CD14-positive monocyte (primary cell): ENCODE measurements around the gene NATD1. TPM values are rescaled to one million over a fixed set of nuclear protein-coding genes. Genes with fewer than 3 reads are reported as not detected.

Experiments
- DNase-seq, 3 donors: peaks; one replicate each; pipeline ENCODE4 v3.0.0-alpha.2; 2011 to 2022
- H2AFZ ChIP-seq: 2 replicates; pipeline ENCODE4 v1.6.0; 2012; ENCODE audit warnings: mild to moderate bottlenecking, low read depth, low read length, inconsistent platforms; ENCODE audit not compliant: insufficient read depth, poor library complexity, severe bottlenecking
- H3K27ac ChIP-seq, 2 donors: 1 replicate in 1 of 2; 2 replicates in 1 of 2; pipeline ENCODE4 v1.5.1; 2012 to 2013; ENCODE audit warnings: low read length in 2 of 2, control low read depth in 1 of 2, inconsistent platforms in 1 of 2, low read depth in 1 of 2, mild to moderate bottlenecking in 1 of 2
- H3K27me3 ChIP-seq, 2 donors: one replicate each; pipeline versions ENCODE4 v1.6.0 to v1.6.1; 2011 to 2013; ENCODE audit warnings: low read length in 2 of 2; ENCODE audit not compliant: control insufficient read depth in 2 of 2, insufficient read depth in 2 of 2
- H3K36me3 ChIP-seq, 2 donors: replicated peaks in 1 of 2; 1 replicate in 1 of 2; 2 replicates in 1 of 2; pipeline versions ENCODE4 v1.5.1 to v1.6.1; 2012 to 2013; ENCODE audit warnings: low read length in 2 of 2, control low read depth in 1 of 2, inconsistent platforms in 1 of 2, mild to moderate bottlenecking in 1 of 2; ENCODE audit not compliant: insufficient read depth in 2 of 2, control insufficient read depth in 1 of 2
- H3K4me1 ChIP-seq, 2 donors: 1 replicate in 1 of 2; 2 replicates in 1 of 2; pipeline versions ENCODE4 v1.5.1 to v1.6.1; 2012 to 2013; ENCODE audit warnings: low read length in 2 of 2, control low read depth in 1 of 2, inconsistent platforms in 1 of 2, mild to moderate bottlenecking in 1 of 2, moderate library complexity in 1 of 2; ENCODE audit not compliant: insufficient read depth in 2 of 2, control insufficient read depth in 1 of 2
- H3K4me2 ChIP-seq: replicated peaks from 2 replicates; pipeline ENCODE3; 2012; ENCODE audit warnings: low read length, moderate library complexity, mild to moderate bottlenecking; ENCODE audit not compliant: poor library complexity, severe bottlenecking; ENCODE audit errors: extremely low read depth
- H3K4me3 ChIP-seq, 3 experiments: fragments of 200-600 bp in 1 of 3; sonication (generic) in 1 of 3; replicated peaks in 1 of 3; 1 replicate in 2 of 3; 2 replicates in 1 of 3; pipeline ENCODE4 v1.5.1; 2011 to 2013; ENCODE audit warnings: low read length in 3 of 3, mild to moderate bottlenecking in 3 of 3, control low read depth in 2 of 3, low read depth in 2 of 3, inconsistent platforms in 1 of 3, moderate library complexity in 1 of 3
- H3K79me2 ChIP-seq: 2 replicates; pipeline ENCODE4 v1.6.0; 2012; ENCODE audit warnings: mild to moderate bottlenecking, control low read depth, inconsistent platforms, low read length, moderate library complexity; ENCODE audit not compliant: insufficient read depth
- H3K9ac ChIP-seq: 2 replicates; pipeline ENCODE4 v1.6.0; 2017; ENCODE audit warnings: low read length, mild to moderate bottlenecking; ENCODE audit not compliant: insufficient read depth, poor library complexity, severe bottlenecking
- H3K9me3 ChIP-seq, 2 donors: replicated peaks in 1 of 2; 1 replicate in 1 of 2; 2 replicates in 1 of 2; pipeline versions ENCODE4 v1.5.1 to v1.6.1; 2012 to 2013; ENCODE audit warnings: low read length in 2 of 2, control low read depth in 1 of 2; ENCODE audit not compliant: control insufficient read depth in 1 of 2, insufficient read depth in 1 of 2
- H4K20me1 ChIP-seq: 2 replicates; pipeline ENCODE4 v1.6.0; 2012; ENCODE audit warnings: mild to moderate bottlenecking, low read length, control low read depth, moderate library complexity; ENCODE audit not compliant: insufficient read depth
- H3K27ac Mint-ChIP-seq, 7 donors: one replicate each; pipeline ENCODE4 v1.8.0; 2020; ENCODE audit warnings: mild to moderate bottlenecking in 7 of 7, mixed read lengths in 7 of 7, moderate library complexity in 6 of 7, inconsistent platforms in 2 of 7
- H3K27me3 Mint-ChIP-seq, 3 donors: one replicate each; pipeline ENCODE4 v1.8.0; 2021 to 2022; ENCODE audit warnings: low read depth in 3 of 3, mild to moderate bottlenecking in 3 of 3, mixed read lengths in 3 of 3, moderate library complexity in 3 of 3, inconsistent platforms in 1 of 3
- H3K36me3 Mint-ChIP-seq, 2 donors: one replicate each; pipeline ENCODE4 v1.8.0; 2020; ENCODE audit warnings: mixed read lengths in 2 of 2, inconsistent platforms in 1 of 2, mild to moderate bottlenecking in 1 of 2
- H3K4me1 Mint-ChIP-seq: one replicate; pipeline ENCODE4 v1.8.0; 2020; ENCODE audit warnings: mild to moderate bottlenecking, mixed read lengths
- H3K4me3 Mint-ChIP-seq, 2 donors: one replicate each; pipeline ENCODE4 v1.8.0; 2020; ENCODE audit warnings: mild to moderate bottlenecking in 2 of 2, mixed read lengths in 2 of 2, moderate library complexity in 1 of 2
- H3K9me3 Mint-ChIP-seq, 7 donors: one replicate each; pipeline ENCODE4 v1.8.0; 2020 to 2022; ENCODE audit warnings: mixed read lengths in 7 of 7, mild to moderate bottlenecking in 6 of 7, moderate library complexity in 6 of 7, inconsistent platforms in 2 of 7
- WGBS: methylation state at CpG from one replicate; pipeline ENCODE4 v1.1.5; 2013; ENCODE audit warnings: missing lambda C conversion rate; ENCODE audit not compliant: insufficient coverage; 5-methylcytosine and 5-hydroxymethylcytosine counted together
- intact Hi-C, 2 donors: fragments of 100-400 bp; cut with micrococcal nuclease; formaldehyde crosslinking; loops; one replicate each; pipeline versions ENCODE4 v1.15.0 to v1.15.1; 2023
- polyA plus RNA-seq, 3 donors: library from polyadenylated mRNA; depleted of rRNA in 1 of 3; unstranded in 2 of 3; stranded (reverse) in 1 of 3; fragments of 300-500 nt in 2 of 3; fragments of >200 nt in 1 of 3; fragmentation: Illumina TruSeq in 2 of 3; gene quantifications; 1 replicate in 2 of 3; 2 replicates in 1 of 3; pipeline ENCODE4 v1.2.3, GENCODE V29; 2012 to 2021
- TF ChIP-seq, protein P1 (sequence below): fragments of 200-600 bp; IDR thresholded peaks from one replicate; pipeline ENCODE4 v1.8.0; 2022; ENCODE audit warnings: antibody characterized with exemption, mild to moderate bottlenecking

The NATD1 gene
- polyA plus RNA-seq, 3 donors, result 3.0 to 13.6 (median 3.8) TPM

DNA sequence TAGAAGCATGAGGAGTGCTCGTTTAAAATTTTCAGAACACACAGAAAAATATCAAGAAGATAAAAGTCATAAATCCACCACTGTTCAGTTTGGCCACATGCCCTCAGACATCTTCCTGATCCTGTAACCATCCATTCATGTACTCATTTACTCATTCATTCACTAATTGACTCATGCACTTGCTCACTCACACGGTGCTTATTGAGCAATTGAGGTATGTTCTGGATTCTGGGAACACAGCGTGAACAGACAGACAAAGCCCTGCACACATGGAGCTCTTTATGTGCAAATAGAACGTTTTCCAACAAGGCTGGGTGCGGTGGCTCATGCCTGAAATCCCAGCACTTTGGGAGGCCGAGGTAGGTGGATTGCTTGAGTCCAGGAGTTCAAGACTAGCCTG is 10.2 kb upstream of the NATD1 start:
- no peak overlapping the region for H3K27ac Mint-ChIP-seq
- Histone ChIP-seq H3K27me3 (no peaks in the 10 kb centered on the region), H3K27ac (no peak overlapping the region), H3K4me1 (no peaks in the 10 kb centered on the region), H3K4me3 (no peak overlapping the region), H4K20me1 (no peaks in the 10 kb centered on the region), H2AFZ (no peak overlapping the region), H3K79me2 (no peaks in the 10 kb centered on the region), H3K9me3 (no peaks in the 10 kb centered on the region), H3K4me2 (no peak overlapping the region), H3K9ac (no peak overlapping the region), H3K36me3 (no peaks in the 10 kb centered on the region)
- WGBS, result 67% methylated on average over 3 of the region's 6 CpGs
- no peaks in the 10 kb centered on the region for H3K4me1 Mint-ChIP-seq
- no peaks in the 10 kb centered on the region for H3K9me3 Mint-ChIP-seq
- intact Hi-C loops, result no loop called here
- no peaks in the 10 kb centered on the region for H3K36me3 Mint-ChIP-seq
- TF ChIP-seq, protein P1, sequence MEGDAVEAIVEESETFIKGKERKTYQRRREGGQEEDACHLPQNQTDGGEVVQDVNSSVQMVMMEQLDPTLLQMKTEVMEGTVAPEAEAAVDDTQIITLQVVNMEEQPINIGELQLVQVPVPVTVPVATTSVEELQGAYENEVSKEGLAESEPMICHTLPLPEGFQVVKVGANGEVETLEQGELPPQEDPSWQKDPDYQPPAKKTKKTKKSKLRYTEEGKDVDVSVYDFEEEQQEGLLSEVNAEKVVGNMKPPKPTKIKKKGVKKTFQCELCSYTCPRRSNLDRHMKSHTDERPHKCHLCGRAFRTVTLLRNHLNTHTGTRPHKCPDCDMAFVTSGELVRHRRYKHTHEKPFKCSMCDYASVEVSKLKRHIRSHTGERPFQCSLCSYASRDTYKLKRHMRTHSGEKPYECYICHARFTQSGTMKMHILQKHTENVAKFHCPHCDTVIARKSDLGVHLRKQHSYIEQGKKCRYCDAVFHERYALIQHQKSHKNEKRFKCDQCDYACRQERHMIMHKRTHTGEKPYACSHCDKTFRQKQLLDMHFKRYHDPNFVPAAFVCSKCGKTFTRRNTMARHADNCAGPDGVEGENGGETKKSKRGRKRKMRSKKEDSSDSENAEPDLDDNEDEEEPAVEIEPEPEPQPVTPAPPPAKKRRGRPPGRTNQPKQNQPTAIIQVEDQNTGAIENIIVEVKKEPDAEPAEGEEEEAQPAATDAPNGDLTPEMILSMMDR, result no peak
- no peak for DNase-seq
- H3K27me3 Mint-ChIP-seq, result peaks cover 0 to 13% (median 2%) of the 10 kb centered on the region in 3 donors
- no peak overlapping the region for H3K4me3 Mint-ChIP-seq

DNA sequence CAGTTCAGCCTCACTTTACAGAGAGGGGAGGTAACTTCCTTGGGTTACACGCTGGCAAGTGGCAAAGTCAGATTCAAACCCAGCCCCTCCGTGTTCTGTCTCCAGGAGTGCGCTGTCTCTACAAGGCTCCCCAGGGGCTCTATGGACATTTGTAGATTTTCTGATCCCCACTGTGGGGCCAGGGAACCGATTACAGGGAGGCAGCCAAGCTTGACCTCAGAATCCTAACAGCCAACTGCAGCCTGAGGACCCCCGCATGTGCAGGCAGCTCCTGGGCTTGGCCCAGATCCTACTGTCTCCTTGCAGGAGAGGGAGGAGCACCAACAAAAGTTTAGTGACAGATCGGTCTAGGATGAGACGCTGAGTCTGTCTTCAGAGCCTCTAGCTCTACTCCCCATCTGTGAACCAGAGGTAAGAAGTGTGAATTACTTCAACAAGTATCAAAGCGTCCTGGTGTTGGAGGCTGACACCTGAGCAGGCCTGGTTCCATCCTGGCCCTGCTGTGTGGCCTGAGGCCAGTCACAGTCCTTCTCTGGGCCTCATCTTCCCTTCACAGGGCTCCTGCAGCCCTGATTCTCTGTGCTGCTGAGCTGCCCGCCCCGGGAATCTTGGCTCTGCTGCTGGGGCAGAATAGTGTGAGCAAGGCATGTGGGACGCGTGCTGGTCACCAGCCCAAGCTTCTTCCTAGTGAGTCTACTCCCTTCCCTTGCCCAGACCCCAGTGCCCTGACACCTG is 9.2 kb upstream of the NATD1 start:
- Histone ChIP-seq H3K27ac (no peak overlapping the region), H4K20me1 (no peaks in the 10 kb centered on the region), H3K9ac (no peak overlapping the region), H3K27me3 (no peaks in the 10 kb centered on the region), H3K4me1 (no peaks in the 10 kb centered on the region), H3K79me2 (no peaks in the 10 kb centered on the region), H2AFZ (no peak overlapping the region), H3K9me3 (no peaks in the 10 kb centered on the region), H3K36me3 (no peaks in the 10 kb centered on the region), H3K4me3 (no peak overlapping the region), H3K4me2 (no peak overlapping the region)
- Mint-ChIP-seq H3K9me3 (peaks cover 0 to 1% (median 0%) of the 10 kb centered on the region in 7 donors), H3K4me1 (no peaks in the 10 kb centered on the region), H3K4me3 (no peak overlapping the region), H3K36me3 (no peaks in the 10 kb centered on the region), H3K27me3 (peaks cover under 1 to 12% (median 3%) of the 10 kb centered on the region in 3 donors), H3K27ac (no peak overlapping the region)
- intact Hi-C loops, result no loop called here
- 93% methylated on average over 9 of the region's 12 CpGs for WGBS
- DNase-seq, result no peak
- TF ChIP-seq, protein P1, result no peak
